Right lobe of liver (tissue), 6 donors: Measurements from ENCODE around the gene ART3. TPM values are rescaled to one million over a fixed set of nuclear protein-coding genes. Genes with fewer than 3 reads are reported as not detected.

Experiments
- ATAC-seq, 4 donors: fragments of 200-7000 bp; cut with Tn5 transposase; one replicate each; pipeline ENCODE4 v1.9.1; 2020; ENCODE audit warnings: mild to moderate bottlenecking in 4 of 4, moderate library complexity in 4 of 4
- DNase-seq, 3 donors: peaks; one replicate each; pipeline ENCODE4 v3.0.0-alpha.2; 2020
- H3K27ac ChIP-seq, 3 donors: fragments of 200-600 bp; one replicate each; pipeline ENCODE4 v1.8.0; 2022
- H3K27me3 ChIP-seq, 2 donors: fragments of 200-600 bp; one replicate each; pipeline ENCODE4 v1.8.0; 2022
- H3K36me3 ChIP-seq, 4 donors: fragments of 200-600 bp; sonication (generic) in 1 of 4; one replicate each; pipeline versions ENCODE4 v1.5.1 to v1.8.0; 2017 to 2022; ENCODE audit warnings: control low read depth in 1 of 4
- H3K4me1 ChIP-seq, 4 donors: fragments of 200-600 bp; sonication (generic) in 1 of 4; one replicate each; pipeline versions ENCODE4 v1.5.1 to v1.8.0; 2017 to 2022; ENCODE audit warnings: control low read depth in 1 of 4
- H3K4me3 ChIP-seq, 3 donors: fragments of 200-600 bp; one replicate each; pipeline ENCODE4 v1.8.0; 2022
- H3K9me3 ChIP-seq, 4 donors: fragments of 200-600 bp; sonication (generic) in 1 of 4; one replicate each; pipeline versions ENCODE4 v1.5.1 to v1.8.0; 2017 to 2022; ENCODE audit warnings: control low read depth in 1 of 4
- POLR2A ChIP-seq: fragments of 450-650 bp; IDR thresholded peaks from one replicate; pipeline ENCODE4 v1.6.1; 2017; ENCODE audit warnings: antibody characterized with exemption, mild to moderate bottlenecking
- WGBS: methylation state at CpG from one replicate; pipeline ENCODE4 v1.1.6; 2018; ENCODE audit warnings: low coverage, low lambda C conversion rate; ENCODE audit not compliant: insufficient coverage; ENCODE audit errors: missing lambda C conversion rate; 5-methylcytosine and 5-hydroxymethylcytosine counted together
- intact Hi-C, 2 donors: fragments of 100-400 bp; cut with DNase I; formaldehyde crosslinking; loops; one replicate each; pipeline versions ENCODE4 v1.11.2 to v1.14.1; 2022
- total RNA-seq, 6 experiments: library from RNA; depleted of rRNA in 2 of 6; stranded (reverse); fragments of >200 nt in 2 of 6; fragmentation: NEBNext Ultra II Directional in 3 of 6; extraction: Animal tissue kit (Norgen Biotek cat#: 25700) in 3 of 6; gene quantifications; one replicate each; pipeline versions ENCODE4 v1.1.0 to v1.2.4, GENCODE V29; 2016 to 2023
- TF ChIP-seq, protein P1 (sequence below), 4 donors: fragments of 200-600 bp in 3 of 4; fragments of 450-650 bp in 1 of 4; IDR thresholded peaks; one replicate each; pipeline versions ENCODE4 v1.5.1 to v1.8.0; 2016 to 2022; ENCODE audit warnings: antibody characterized with exemption in 4 of 4, mild to moderate bottlenecking in 2 of 4
- donor health status: DM: no; HTN: yes; CAD: no.
- donor health status: DM: no; HTN: no; CAD: no.
- donor health status: DM: no; HTN: no; CAD: no.
- donor health status: DM: no; HTN: yes; CAD: no.
- donor health status: DM: no; HTN: yes; CAD: no.

Gene ART3
- total RNA-seq, 6 experiments from 2014 or later, result not detected

DNA sequence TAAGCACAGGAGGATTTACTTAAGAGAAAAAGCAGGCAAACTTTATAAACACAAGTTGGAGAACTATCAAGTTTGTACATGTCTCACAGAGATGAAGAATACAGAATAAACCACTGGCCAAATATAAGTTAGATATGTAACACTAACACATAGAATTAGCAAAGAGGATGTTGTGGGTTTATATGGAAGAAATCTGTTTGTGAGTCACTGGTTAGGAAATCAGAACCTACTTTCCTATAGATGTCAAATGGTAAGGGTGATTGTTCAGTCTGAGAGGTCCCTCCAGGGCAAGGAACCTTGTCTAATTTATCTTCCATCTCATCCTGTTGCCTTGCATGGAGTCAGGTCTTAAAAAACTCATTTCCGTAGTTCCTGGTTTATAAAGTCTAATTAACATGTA lies 14.8 kb upstream of the ART3 start:
- TF ChIP-seq, protein P1, sequence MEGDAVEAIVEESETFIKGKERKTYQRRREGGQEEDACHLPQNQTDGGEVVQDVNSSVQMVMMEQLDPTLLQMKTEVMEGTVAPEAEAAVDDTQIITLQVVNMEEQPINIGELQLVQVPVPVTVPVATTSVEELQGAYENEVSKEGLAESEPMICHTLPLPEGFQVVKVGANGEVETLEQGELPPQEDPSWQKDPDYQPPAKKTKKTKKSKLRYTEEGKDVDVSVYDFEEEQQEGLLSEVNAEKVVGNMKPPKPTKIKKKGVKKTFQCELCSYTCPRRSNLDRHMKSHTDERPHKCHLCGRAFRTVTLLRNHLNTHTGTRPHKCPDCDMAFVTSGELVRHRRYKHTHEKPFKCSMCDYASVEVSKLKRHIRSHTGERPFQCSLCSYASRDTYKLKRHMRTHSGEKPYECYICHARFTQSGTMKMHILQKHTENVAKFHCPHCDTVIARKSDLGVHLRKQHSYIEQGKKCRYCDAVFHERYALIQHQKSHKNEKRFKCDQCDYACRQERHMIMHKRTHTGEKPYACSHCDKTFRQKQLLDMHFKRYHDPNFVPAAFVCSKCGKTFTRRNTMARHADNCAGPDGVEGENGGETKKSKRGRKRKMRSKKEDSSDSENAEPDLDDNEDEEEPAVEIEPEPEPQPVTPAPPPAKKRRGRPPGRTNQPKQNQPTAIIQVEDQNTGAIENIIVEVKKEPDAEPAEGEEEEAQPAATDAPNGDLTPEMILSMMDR (IDR thresholded peaks at IDR 0.05), result no peak
- no peak for TF ChIP-seq POLR2A
- no peak for DNase-seq
- H3K27me3 ChIP-seq, result no peaks in the 10 kb centered on the region
- no peak overlapping the region for H3K27ac ChIP-seq
- no peaks in the 10 kb centered on the region for H3K36me3 ChIP-seq
- WGBS, result 81% methylated on average over 1 of the region's 1 CpG
- intact Hi-C loops, result loop anchor here in 1 of 2 donors (10.0 kb wide), 1 partner anchor 65 kb away; the partner anchor contains the start of gene SDAD1
- H3K4me1 ChIP-seq, result peaks cover 0 to 7% (median under 1%) of the 10 kb centered on the region in 4 donors
- no peak for ATAC-seq
- H3K9me3 ChIP-seq, result no peaks in the 10 kb centered on the region
- H3K4me3 ChIP-seq, result no peak overlapping the region

DNA sequence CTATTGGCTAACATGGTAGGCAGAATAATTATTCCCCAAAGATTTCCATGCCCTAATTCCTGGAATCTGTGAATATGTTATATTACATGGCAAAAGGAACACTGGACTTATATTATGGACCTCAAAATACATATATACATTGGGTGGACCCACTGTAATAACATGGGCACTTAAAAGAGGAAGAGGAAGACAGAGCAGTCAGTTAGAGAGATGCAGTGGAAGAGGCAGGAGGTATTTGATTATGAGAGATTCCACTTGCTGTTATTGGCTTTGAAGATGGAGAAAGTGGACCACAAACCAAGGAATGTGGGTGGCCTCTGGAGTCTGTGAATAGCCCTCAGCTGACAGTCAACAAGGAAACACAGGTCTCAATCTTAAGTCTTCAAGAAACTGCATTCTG lies 14.0 kb upstream of the ART3 start:
- H3K27me3 ChIP-seq, result no peaks in the 10 kb centered on the region
- no peak overlapping the region for H3K4me3 ChIP-seq
- H3K27ac ChIP-seq, result no peak overlapping the region
- TF ChIP-seq, protein P1 (IDR thresholded peaks at IDR 0.05), result no peak
- no peak for TF ChIP-seq POLR2A
- no peaks in the 10 kb centered on the region for H3K9me3 ChIP-seq
- peaks cover 0 to 7% (median under 1%) of the 10 kb centered on the region in 4 donors for H3K4me1 ChIP-seq
- peak in 1 of 4 donors; percentile 17 for ATAC-seq
- no peak for DNase-seq
- no peaks in the 10 kb centered on the region for H3K36me3 ChIP-seq
- intact Hi-C loops, result loop anchor here in 1 of 2 donors (10.0 kb wide), 1 partner anchor 66 kb away; the partner anchor contains the start of gene SDAD1

DNA sequence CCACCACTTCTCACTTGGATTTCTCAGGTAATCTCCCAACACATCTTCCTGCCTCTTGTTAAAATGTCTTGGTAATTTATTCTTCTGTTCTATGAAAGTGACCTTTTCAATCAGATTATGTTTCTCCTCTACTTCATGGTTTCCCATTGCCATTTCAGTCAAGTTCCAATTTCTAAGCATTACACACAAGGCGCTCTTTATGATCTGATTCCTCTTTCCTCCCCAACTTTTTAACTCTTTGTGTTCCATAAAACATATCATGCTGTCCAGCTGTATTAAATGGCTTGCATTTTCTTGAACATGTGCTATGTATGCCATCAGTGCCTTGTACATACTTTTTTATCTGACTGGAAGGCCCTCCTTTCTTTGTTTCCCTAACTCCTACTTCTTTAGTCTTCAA lies 13.1 kb upstream of the ART3 start:
- WGBS, result 70% methylated on average over 1 of the region's 1 CpG
- H3K4me3 ChIP-seq, result no peak overlapping the region
- H3K4me1 ChIP-seq, result peaks cover 0 to 7% (median under 1%) of the 10 kb centered on the region in 4 donors
- ATAC-seq, result no peak
- intact Hi-C loops, result loop anchor here in 1 of 2 donors (10.0 kb wide), 1 partner anchor 67 kb away; the partner anchor contains the start of gene SDAD1
- H3K9me3 ChIP-seq, result no peaks in the 10 kb centered on the region
- no peak for TF ChIP-seq POLR2A
- TF ChIP-seq, protein P1 (IDR thresholded peaks at IDR 0.05), result no peak
- H3K27me3 ChIP-seq, result no peaks in the 10 kb centered on the region
- H3K27ac ChIP-seq, result no peak overlapping the region
- no peak for DNase-seq
- no peaks in the 10 kb centered on the region for H3K36me3 ChIP-seq

- TF ChIP-seq, protein P1 (IDR thresholded peaks at IDR 0.05), result no peak
- no peak for TF ChIP-seq POLR2A
- H3K4me1 ChIP-seq, result peaks cover 0 to 7% (median under 1%) of the 10 kb centered on the region in 4 donors
- intact Hi-C loops, result loop anchor here in 1 of 2 donors (10.0 kb wide), 1 partner anchor 67 kb away; the partner anchor contains the start of gene SDAD1
- H3K4me3 ChIP-seq, result no peak overlapping the region
- H3K36me3 ChIP-seq, result no peaks in the 10 kb centered on the region
- ATAC-seq (no peak), DNase-seq (no peak)
- no peak overlapping the region for H3K27ac ChIP-seq
- H3K9me3 ChIP-seq, result no peaks in the 10 kb centered on the region
- no peaks in the 10 kb centered on the region for H3K27me3 ChIP-seq
- WGBS, result 67% methylated on average over 1 of the region's 1 CpG
Observed at GRCh38 chr4:76061982-76062381, 12.5 kb upstream of the ART3 start.

- no peaks in the 10 kb centered on the region for H3K27me3 ChIP-seq
- WGBS, result no CpG with 5 or more reads among the region's 3 CpGs
- no peak overlapping the region for H3K27ac ChIP-seq
- peak in 1 of 4 donors; percentile 38 for ATAC-seq
- H3K4me3 ChIP-seq, result no peak overlapping the region
- TF ChIP-seq POLR2A, result no peak
- TF ChIP-seq, protein P1 (IDR thresholded peaks at IDR 0.05), result no peak
- no peaks in the 10 kb centered on the region for H3K9me3 ChIP-seq
- no peaks in the 10 kb centered on the region for H3K4me1 ChIP-seq
- DNase-seq, result no peak
- no peaks in the 10 kb centered on the region for H3K36me3 ChIP-seq
- intact Hi-C loops, result loop anchor here (5.0 to 10.0 kb wide), 2 partner anchors 64 to 72 kb away; partner anchors contain the start of gene SDAD1 (in 1 of the 2)
Observed at GRCh38 chr4:76066546-76066945, 8.0 kb upstream of the ART3 start.
